ENCODE measurements around the gene IFNA5. TPM values are rescaled to one million over a fixed set of nuclear protein-coding genes. Genes with fewer than 3 reads are reported as not detected.

The IFNA5 gene
- total RNA-seq, 1 donor from 2014 or later: not detected

- H3K4me3 Mint-ChIP-seq (ENCODE audit: unreplicated experiment): peak overlapping the region; percentile 92
- no peak overlapping the region for H3K27ac Mint-ChIP-seq (ENCODE audit: unreplicated experiment)
- no peak overlapping the region for H3K9ac ChIP-seq (ENCODE audit: low read length)
- peaks cover 70% of the 10 kb centered on the region for H3K79me2 ChIP-seq (ENCODE audit: insufficient read depth, low read length)
- H3K36me3 Mint-ChIP-seq (ENCODE audit: low read depth, unreplicated experiment): peaks cover 11% of the 10 kb centered on the region
- H3K27ac ChIP-seq (ENCODE audit: low read depth, low read length): no peak overlapping the region
- FAIRE-seq (no peak), DNase-seq (ENCODE audit: low read depth) (no peak)
- H2AFZ ChIP-seq (ENCODE audit: low read depth, low read length): no peak overlapping the region
- no peaks in the 10 kb centered on the region for H3K9me3 Mint-ChIP-seq (ENCODE audit: unreplicated experiment)
- peak overlapping the region; percentile 95 for H3K4me3 ChIP-seq (ENCODE audit: insufficient read depth, low read depth, low read length)
- no peak for TF ChIP-seq CTCF (IDR thresholded peaks at IDR 0.05; ENCODE audit: insufficient read depth, low read depth, low read length)
- TF ChIP-seq EZH2 (IDR thresholded peaks at IDR 0.05; ENCODE audit: insufficient read depth, low read length): no peak
- peaks cover 57% of the 10 kb centered on the region for H4K20me1 ChIP-seq (ENCODE audit: insufficient read depth, low read length)
- H3K4me1 Mint-ChIP-seq (ENCODE audit: low read depth, unreplicated experiment): peaks cover 32% of the 10 kb centered on the region
- peaks cover 17% of the 10 kb centered on the region for H3K4me1 ChIP-seq (ENCODE audit: insufficient read depth, low read length)
- H3K27me3 ChIP-seq (ENCODE audit: insufficient read depth, low read length): no peaks in the 10 kb centered on the region
- H3K9me3 ChIP-seq (ENCODE audit: insufficient read depth, low read depth, low read length): no peaks in the 10 kb centered on the region
- peaks cover 5% of the 10 kb centered on the region for H3K36me3 ChIP-seq (ENCODE audit: insufficient read depth, low read length)
- H3K4me2 ChIP-seq (ENCODE audit: low read length): peak overlapping the region; percentile 92
- no peaks in the 10 kb centered on the region for H3K27me3 Mint-ChIP-seq (ENCODE audit: low read depth, unreplicated experiment)
These were observed 28.1 kb upstream of the IFNA5 start for GRCh38 chr9:21333226-21333625.

- H3K36me3 ChIP-seq (ENCODE audit: insufficient read depth, low read length): peaks cover 5% of the 10 kb centered on the region
- H3K9me3 Mint-ChIP-seq (ENCODE audit: unreplicated experiment): no peaks in the 10 kb centered on the region
- H3K27me3 ChIP-seq (ENCODE audit: insufficient read depth, low read length): no peaks in the 10 kb centered on the region
- peak overlapping the region; percentile 92 for H3K4me3 Mint-ChIP-seq (ENCODE audit: unreplicated experiment)
- H3K27ac Mint-ChIP-seq (ENCODE audit: unreplicated experiment): no peak overlapping the region
- peak overlapping the region; percentile 92 for H3K4me2 ChIP-seq (ENCODE audit: low read length)
- H3K4me1 ChIP-seq (ENCODE audit: insufficient read depth, low read length): peaks cover 17% of the 10 kb centered on the region
- peak overlapping the region; percentile 27 for H3K4me3 ChIP-seq (ENCODE audit: insufficient read depth, low read depth, low read length)
- DNase-seq (ENCODE audit: low read depth) (no peak), FAIRE-seq (no peak)
- H3K27ac ChIP-seq (ENCODE audit: low read depth, low read length): no peak overlapping the region
- peaks cover 11% of the 10 kb centered on the region for H3K36me3 Mint-ChIP-seq (ENCODE audit: low read depth, unreplicated experiment)
- peaks cover 32% of the 10 kb centered on the region for H3K4me1 Mint-ChIP-seq (ENCODE audit: low read depth, unreplicated experiment)
- no peak overlapping the region for H3K9ac ChIP-seq (ENCODE audit: low read length)
- peaks cover 71% of the 10 kb centered on the region for H4K20me1 ChIP-seq (ENCODE audit: insufficient read depth, low read length)
- TF ChIP-seq CTCF (IDR thresholded peaks at IDR 0.05; ENCODE audit: insufficient read depth, low read depth, low read length) (no peak), EZH2 (IDR thresholded peaks at IDR 0.05; ENCODE audit: insufficient read depth, low read length) (no peak)
- H3K27me3 Mint-ChIP-seq (ENCODE audit: low read depth, unreplicated experiment): no peaks in the 10 kb centered on the region
- H2AFZ ChIP-seq (ENCODE audit: low read depth, low read length): no peak overlapping the region
- no peaks in the 10 kb centered on the region for H3K9me3 ChIP-seq (ENCODE audit: insufficient read depth, low read depth, low read length)
- H3K79me2 ChIP-seq (ENCODE audit: insufficient read depth, low read length): peaks cover 83% of the 10 kb centered on the region
These were observed 26.7 kb upstream of the IFNA5 start for GRCh38 chr9:21331676-21332402.

- H3K4me1 Mint-ChIP-seq (ENCODE audit: low read depth, unreplicated experiment): peaks cover 10% of the 10 kb centered on the region
- TF ChIP-seq EZH2 (IDR thresholded peaks at IDR 0.05; ENCODE audit: insufficient read depth, low read length): no peak
- peak; percentile 62 for TF ChIP-seq CTCF (IDR thresholded peaks at IDR 0.05; ENCODE audit: insufficient read depth, low read depth, low read length)
- Histone ChIP-seq H3K4me2 (ENCODE audit: low read length) (no peak overlapping the region), H3K27ac (ENCODE audit: low read depth, low read length) (no peak overlapping the region), H3K36me3 (ENCODE audit: insufficient read depth, low read length) (peaks cover 21% of the 10 kb centered on the region), H3K4me3 (ENCODE audit: insufficient read depth, low read depth, low read length) (no peak overlapping the region), H2AFZ (ENCODE audit: low read depth, low read length) (no peak overlapping the region), H3K9ac (ENCODE audit: low read length) (no peak overlapping the region), H3K27me3 (ENCODE audit: insufficient read depth, low read length) (no peaks in the 10 kb centered on the region), H3K9me3 (ENCODE audit: insufficient read depth, low read depth, low read length) (no peaks in the 10 kb centered on the region), H3K79me2 (ENCODE audit: insufficient read depth, low read length) (peaks cover 70% of the 10 kb centered on the region), H3K4me1 (ENCODE audit: insufficient read depth, low read length) (no peaks in the 10 kb centered on the region), H4K20me1 (ENCODE audit: insufficient read depth, low read length) (peaks cover 71% of the 10 kb centered on the region)
- no peaks in the 10 kb centered on the region for H3K9me3 Mint-ChIP-seq (ENCODE audit: unreplicated experiment)
- FAIRE-seq (no peak), DNase-seq (ENCODE audit: low read depth) (peak; percentile 25)
- H3K4me3 Mint-ChIP-seq (ENCODE audit: unreplicated experiment): no peak overlapping the region
- peaks cover 5% of the 10 kb centered on the region for H3K36me3 Mint-ChIP-seq (ENCODE audit: low read depth, unreplicated experiment)
- no peak overlapping the region for H3K27ac Mint-ChIP-seq (ENCODE audit: unreplicated experiment)
- H3K27me3 Mint-ChIP-seq (ENCODE audit: low read depth, unreplicated experiment): no peaks in the 10 kb centered on the region
These were observed 21.5 kb upstream of the IFNA5 start for GRCh38 chr9:21326526-21327139.

Measured in astrocyte (in vitro differentiated cells and primary cell).